GM21576 (cell line): ENCODE measurements around the gene MMP21.

Experiments used
- ATAC-seq: cut with Tn5 transposase; IDR thresholded peaks from one replicate; pipeline ENCODE4 v1.9.1; 2021; ENCODE audit warnings: mild to moderate bottlenecking, moderate library complexity; ENCODE audit not compliant: unreplicated experiment

The MMP21 gene

GRCh38 chr10:125795128-125795527 lies 19.5 kb upstream of the MMP21 start:
- no peak for ATAC-seq

- ATAC-seq: no peak
Measured at GRCh38 chr10:125792342-125793300, 17.0 kb upstream of the MMP21 start.

DNA sequence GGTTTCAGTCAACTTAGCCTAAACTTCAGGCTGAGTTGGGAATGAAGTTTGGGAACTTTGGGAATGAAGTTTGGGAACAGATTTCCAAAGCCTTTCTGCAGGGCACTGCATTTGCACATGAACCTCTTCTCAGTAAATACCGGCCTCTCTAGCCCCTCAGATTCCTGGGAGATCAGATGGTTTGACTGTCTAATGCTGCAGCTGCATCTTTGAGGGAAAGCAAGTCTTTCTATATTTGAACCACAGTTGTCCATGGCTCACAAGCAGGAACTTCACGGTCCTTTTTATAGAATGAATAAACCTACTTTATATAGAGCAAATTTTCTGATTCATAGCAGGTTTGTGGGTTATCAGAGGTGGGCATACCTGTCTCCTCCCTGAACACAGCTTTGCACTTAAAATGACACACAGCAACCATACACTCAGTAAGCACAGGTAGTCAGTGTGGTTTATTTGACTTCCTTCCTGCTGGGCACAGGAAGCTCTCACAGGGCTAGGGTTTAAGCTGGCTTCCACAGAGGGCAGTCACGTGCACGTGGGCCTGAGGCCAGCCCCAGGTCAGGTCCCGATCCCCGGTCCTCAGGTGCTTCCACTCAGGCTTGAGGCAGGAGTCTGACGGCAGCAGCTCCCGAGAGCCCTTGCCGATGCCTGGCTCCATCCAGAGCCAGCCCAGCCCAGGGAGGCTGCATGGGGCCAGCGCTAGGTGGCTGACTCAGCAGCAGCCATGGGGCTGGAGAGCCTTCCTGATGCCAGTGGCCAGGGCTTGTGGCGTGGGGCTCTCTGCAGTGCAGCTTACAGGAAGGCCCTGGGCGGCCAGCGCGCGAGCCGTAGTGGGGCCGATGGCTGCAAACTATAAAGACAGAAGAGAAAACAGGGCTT lies 12.8 kb upstream of the MMP21 start:
- ATAC-seq: no peak

- ATAC-seq: no peak
Measured at GRCh38 chr10:125785791-125786190, 10.2 kb upstream of the MMP21 start.

- peak; percentile 79 for ATAC-seq
Measured at GRCh38 chr10:125783957-125784356, 8.3 kb upstream of the MMP21 start.

- no peak for ATAC-seq
Measured at GRCh38 chr10:125783408-125783807, 7.8 kb upstream of the MMP21 start.

GRCh38 chr10:125782616-125783015 lies 7.0 kb upstream of the MMP21 start:
- no peak for ATAC-seq

GRCh38 chr10:125782054-125782453 lies 6.4 kb upstream of the MMP21 start:
- ATAC-seq: no peak

DNA sequence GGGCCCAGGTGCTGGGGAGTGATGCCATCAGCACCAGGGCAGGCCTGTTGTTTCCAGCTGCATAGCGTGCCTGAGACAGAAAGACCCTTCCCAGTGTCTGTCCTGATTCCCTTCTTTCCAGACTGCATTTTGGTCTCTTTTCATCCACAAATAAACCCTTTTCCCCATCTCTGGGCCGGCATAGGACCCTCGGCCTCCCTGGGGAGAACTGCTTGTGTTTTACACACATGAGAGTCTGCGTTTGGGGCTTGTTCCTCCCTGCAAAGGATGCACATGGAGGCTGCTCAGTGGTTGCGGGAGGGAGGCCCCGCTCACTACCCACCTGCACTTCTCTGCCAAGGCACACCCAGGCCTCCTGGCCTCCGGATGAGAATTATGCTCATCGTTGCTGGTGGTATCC lies 5.8 kb upstream of the MMP21 start:
- no peak for ATAC-seq

GRCh38 chr10:125779403-125780327 lies 4.0 kb upstream of the MMP21 start:
- no peak for ATAC-seq

GRCh38 chr10:125778556-125778955 lies 2.9 kb upstream of the MMP21 start:
- ATAC-seq: no peak

GRCh38 chr10:125777806-125778205 lies 2.2 kb upstream of the MMP21 start:
- ATAC-seq: no peak

- no peak for ATAC-seq
Measured at GRCh38 chr10:125774581-125775191, 935 bp downstream of the MMP21 start.

DNA sequence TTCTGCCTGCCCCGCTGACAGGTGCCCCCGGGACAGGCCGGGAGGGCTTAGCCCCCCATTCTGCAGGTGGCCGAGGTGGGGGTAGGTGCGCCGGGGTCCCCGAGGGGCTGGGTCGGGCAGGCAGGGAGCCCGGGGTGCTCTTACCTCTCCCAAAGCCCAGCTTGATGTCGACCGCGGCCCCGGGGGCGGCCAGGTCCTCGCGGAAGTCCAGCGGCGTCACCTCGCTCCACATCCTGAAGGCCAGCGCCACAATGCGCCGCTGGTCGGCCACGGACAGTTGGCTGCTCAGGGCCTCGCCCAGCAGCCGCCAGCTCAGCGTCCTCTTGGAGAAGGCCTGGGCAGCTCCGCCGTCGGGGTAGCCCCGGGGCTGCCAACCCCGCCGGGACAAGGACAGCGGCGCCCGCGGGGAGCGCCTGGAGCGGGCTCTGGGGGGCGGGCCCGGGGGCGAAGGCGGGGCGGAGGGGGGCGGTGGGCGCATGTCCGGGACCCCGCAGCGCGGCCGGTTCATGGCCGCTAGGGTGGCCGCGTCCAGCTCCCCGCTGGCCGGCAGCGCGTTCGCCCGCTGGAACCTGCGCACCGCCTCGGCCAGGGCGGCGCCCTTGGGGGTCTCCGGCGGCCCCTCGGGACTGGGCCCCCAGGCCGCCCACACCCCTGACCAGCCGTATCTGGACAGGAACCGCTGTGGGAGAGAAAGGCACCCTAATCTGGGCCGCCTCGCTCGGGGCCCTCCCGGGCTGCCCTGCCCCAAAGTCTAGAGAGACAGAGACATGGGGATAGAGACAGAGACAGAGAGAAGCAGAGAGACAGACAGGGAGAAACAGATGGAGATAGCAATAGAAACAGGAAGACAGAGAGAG lies 1.7 kb downstream of the MMP21 start:
- ATAC-seq: no peak

GRCh38 chr10:125772864-125773180 lies 2.8 kb downstream of the MMP21 start:
- ATAC-seq: no peak

GRCh38 chr10:125772112-125772863 lies 3.3 kb downstream of the MMP21 start:
- ATAC-seq: no peak

DNA sequence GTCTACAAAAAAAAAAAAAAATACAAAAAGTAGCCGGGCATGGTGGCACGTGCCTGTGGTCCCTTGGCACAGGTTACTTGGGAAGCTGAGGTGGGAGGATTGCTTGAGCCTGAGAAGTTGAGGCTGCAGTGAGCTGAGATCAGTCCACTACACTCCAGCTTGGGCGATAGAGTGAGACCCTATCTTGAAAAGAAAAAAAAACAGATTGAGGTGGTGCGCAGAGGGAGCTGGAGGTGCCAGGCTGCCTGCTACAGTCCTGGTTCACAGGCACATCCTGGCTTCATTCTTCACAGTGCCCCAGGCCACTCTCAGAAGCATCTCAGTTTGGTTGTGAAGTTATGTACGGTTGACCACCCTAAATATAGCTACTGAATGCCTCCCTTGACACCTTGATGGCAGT lies 4.8 kb downstream of the MMP21 start:
- no peak for ATAC-seq

GRCh38 chr10:125769175-125769574 lies 6.4 kb downstream of the MMP21 start:
- no peak for ATAC-seq
